Lung (tissue), 12 donors: ENCODE results near the gene TDRD7. TPM values are rescaled to one million over a fixed set of nuclear protein-coding genes. Genes with fewer than 3 reads are reported as not detected.
A peak's percentile ranks its signal among the peaks of the same experiment; 100 is the strongest.

Source experiments
- ATAC-seq: fragments of 200-7000 bp; cut with Tn5 transposase; one replicate; pipeline ENCODE4 v1.9.1; 2020; ENCODE audit warnings: moderate number of reproducible peaks; ENCODE audit not compliant: insufficient read depth, low FRiP score
- DNase-seq, 3 donors: peaks; one replicate each; pipeline ENCODE4 v3.0.0-alpha.2; 2013 to 2017
- H3K27ac ChIP-seq, 2 donors: one replicate each; pipeline ENCODE4 v1.5.1; 2013; ENCODE audit warnings: mild to moderate bottlenecking in 2 of 2, moderate library complexity in 2 of 2, control low read depth in 1 of 2, inconsistent platforms in 1 of 2, low read depth in 1 of 2, low read length in 1 of 2
- H3K27me3 ChIP-seq, 3 donors: one replicate each; pipeline ENCODE4 v1.5.1; 2013; ENCODE audit warnings: low read length in 2 of 3; ENCODE audit not compliant: control insufficient read depth in 3 of 3, insufficient read depth in 3 of 3
- H3K36me3 ChIP-seq, 4 donors: one replicate each; pipeline ENCODE4 v1.5.1; 2013; ENCODE audit warnings: low read length in 4 of 4, mild to moderate bottlenecking in 1 of 4, moderate library complexity in 1 of 4; ENCODE audit not compliant: control insufficient read depth in 4 of 4, insufficient read depth in 4 of 4
- H3K4me1 ChIP-seq, 5 donors: one replicate each; pipeline ENCODE4 v1.5.1; 2013; ENCODE audit warnings: low read length in 5 of 5, mild to moderate bottlenecking in 2 of 5, moderate library complexity in 1 of 5; ENCODE audit not compliant: control insufficient read depth in 5 of 5, insufficient read depth in 5 of 5
- H3K4me3 ChIP-seq: one replicate; pipeline ENCODE4 v1.5.1; 2013; ENCODE audit warnings: mild to moderate bottlenecking, control low read depth, moderate library complexity
- H3K9ac ChIP-seq, 2 donors: one replicate each; pipeline ENCODE4 v1.5.1; 2013; ENCODE audit warnings: low read length in 2 of 2, control low read depth in 1 of 2; ENCODE audit not compliant: insufficient read depth in 1 of 2
- H3K9me3 ChIP-seq, 4 donors: one replicate each; pipeline ENCODE4 v1.5.1; 2013; ENCODE audit warnings: low read length in 3 of 4, mild to moderate bottlenecking in 1 of 4, moderate library complexity in 1 of 4; ENCODE audit not compliant: control insufficient read depth in 4 of 4, insufficient read depth in 3 of 4
- CTCF ChIP-seq: IDR thresholded peaks from 2 replicates; pipeline ENCODE4 v1.5.1; 2012; ENCODE audit warnings: mild to moderate bottlenecking; ENCODE audit errors: control extremely low read depth, extremely low read depth
- WGBS, 2 donors: extraction: QIAGEN DNeasy Blood & Tissue Kit; methylation state at CpG; one replicate each; pipeline ENCODE4 v1.1.7; 2013; 5-methylcytosine and 5-hydroxymethylcytosine counted together
- polyA plus RNA-seq, 2 donors: library from polyadenylated mRNA; stranded (reverse); fragments of 200-250 nt; gene quantifications; one replicate each; pipeline ENCODE4 v1.2.1, GENCODE V29; 2013
- total RNA-seq, 2 donors: library from RNA; depleted of rRNA in 1 of 2; stranded (reverse); fragments of >200 nt in 1 of 2; gene quantifications; one replicate each; pipeline ENCODE4 v1.2.1, GENCODE V29; 2014 to 2021
- donor health status: control.
- donor health status: control.
- donor health status: Bipolar disorder and iron deficiency.
- donor health status: healthy.
- donor health status: DM: yes; HTN: yes; CAD: no.

TDRD7 gene
- total and polyA plus RNA-seq, 4 donors: 6.8 to 13.3 (median 11.7) TPM

DNA sequence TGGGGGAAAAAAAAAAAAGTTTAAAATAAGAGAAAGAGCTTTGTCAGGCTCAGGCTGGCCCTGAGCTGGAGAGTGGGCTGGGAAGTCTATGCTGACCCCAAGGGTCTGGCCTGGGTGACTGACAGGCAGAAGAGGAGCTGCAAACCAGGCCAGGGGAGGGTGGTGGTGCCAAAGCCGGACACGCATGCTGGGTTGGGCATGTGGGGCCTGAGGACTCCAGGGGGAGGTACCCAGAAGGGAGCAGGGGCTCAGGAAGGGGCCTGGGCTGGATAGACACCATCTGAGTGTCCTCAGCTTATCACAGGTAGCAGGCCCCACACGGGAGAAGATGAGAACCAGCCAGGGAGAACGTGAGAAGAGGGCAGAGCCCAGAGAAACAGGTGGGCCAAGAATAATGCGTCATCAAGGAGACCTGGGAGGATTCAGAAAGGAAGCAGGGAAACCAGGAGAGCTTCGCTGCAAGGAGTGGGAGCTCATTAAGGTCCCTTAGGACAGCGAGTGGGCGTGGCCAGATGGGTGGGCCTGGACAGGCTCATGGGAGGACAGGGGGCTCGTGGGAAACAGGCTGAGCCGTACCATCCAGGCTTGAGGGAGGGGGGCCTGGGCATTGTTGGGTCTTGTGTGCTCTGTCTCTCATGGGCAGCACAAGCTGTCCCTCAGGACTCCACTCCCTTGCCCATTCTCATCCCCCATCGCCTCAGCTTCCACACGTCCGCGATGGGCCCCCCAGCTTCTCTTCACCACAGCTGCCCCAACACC is 105.6 kb downstream of the TDRD7 start:
- H3K9ac ChIP-seq: no peak overlapping the region
- H3K4me3 ChIP-seq: no peak overlapping the region
- TF ChIP-seq CTCF: no peak
- peak overlapping the region; percentile 34 to 62 for H3K27ac ChIP-seq
- ATAC-seq (no peak), DNase-seq (no peak)
- H3K4me1 ChIP-seq: peaks cover 0 to 19% (median 0%) of the 10 kb centered on the region in 5 donors
- no peaks in the 10 kb centered on the region for H3K36me3 ChIP-seq
- H3K9me3 ChIP-seq: no peaks in the 10 kb centered on the region
- 88% methylated on average over 14 of the region's 14 CpGs for WGBS, 2 donors
- peaks cover 0 to 9% (median 0%) of the 10 kb centered on the region in 3 donors for H3K27me3 ChIP-seq

DNA sequence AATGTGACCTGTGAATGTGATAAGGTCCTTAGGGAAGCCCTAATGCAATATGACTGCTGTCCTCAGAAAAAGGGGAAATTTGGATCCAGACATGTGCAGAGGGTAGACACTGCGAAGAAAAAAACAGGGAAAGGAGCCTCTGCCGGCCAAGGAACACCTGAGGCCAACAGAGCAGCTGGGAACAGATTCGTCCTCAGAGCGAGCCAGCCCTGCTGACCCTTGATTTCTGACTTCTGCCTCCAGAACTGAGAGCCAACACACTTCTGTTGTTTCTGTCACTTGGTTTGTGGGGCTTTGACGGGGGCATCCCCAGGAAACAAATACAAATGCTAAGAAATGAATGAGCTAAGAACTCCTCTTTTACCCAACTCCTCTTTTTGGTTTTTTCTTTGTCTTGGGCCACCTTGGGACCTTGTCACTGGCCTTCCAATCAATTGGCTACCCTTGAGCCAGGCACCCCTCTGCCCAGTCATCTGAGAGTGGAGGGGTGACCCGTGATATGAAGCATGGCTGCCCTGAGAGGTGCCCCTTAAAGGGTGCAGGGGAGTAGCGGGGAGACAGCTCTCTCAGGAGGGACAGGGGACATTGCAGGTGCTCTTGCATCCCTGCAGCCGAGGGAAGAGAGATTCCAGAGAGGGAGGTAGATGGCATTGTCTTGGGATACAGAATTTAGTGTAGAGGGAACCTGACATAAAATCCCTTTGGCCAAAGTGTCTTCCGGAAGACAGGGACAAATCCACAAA is 106.4 kb downstream of the TDRD7 start:
- DNase-seq (no peak), ATAC-seq (no peak)
- Histone ChIP-seq H3K4me3 (no peak overlapping the region), H3K27ac (peak overlapping the region; percentile 34 to 69), H3K9ac (no peak overlapping the region), H3K9me3 (no peaks in the 10 kb centered on the region), H3K4me1 (peaks cover 0 to 22% (median 0%) of the 10 kb centered on the region in 5 donors), H3K27me3 (peaks cover 0 to 9% (median 0%) of the 10 kb centered on the region in 3 donors), H3K36me3 (no peaks in the 10 kb centered on the region)
- WGBS, 2 donors: 74 to 78% methylated on average over 9 of the region's 9 CpGs
- TF ChIP-seq CTCF: no peak

- ATAC-seq (peak; percentile 74), DNase-seq (peak; percentile 24 to 63 (median 46))
- no peaks in the 10 kb centered on the region for H3K9me3 ChIP-seq
- no peak overlapping the region for H3K4me3 ChIP-seq
- peaks cover 0 to 9% (median 0%) of the 10 kb centered on the region in 3 donors for H3K27me3 ChIP-seq
- peak overlapping the region; percentile 34 to 84 for H3K27ac ChIP-seq
- 0 to 2% methylated on average over 6 of the region's 6 CpGs for whole genome bisulfite sequencing, 2 donors
- no peak overlapping the region for H3K9ac ChIP-seq
- TF ChIP-seq CTCF: no peak
- H3K36me3 ChIP-seq: no peaks in the 10 kb centered on the region
- H3K4me1 ChIP-seq: peaks cover 0 to 21% (median 0%) of the 10 kb centered on the region in 5 donors
Observed at GRCh38 chr9:97518909-97519307, 107.0 kb downstream of the TDRD7 start.
